ENCODE data around the gene NDN. TPM values are rescaled to one million over a fixed set of nuclear protein-coding genes. Genes with fewer than 3 reads are reported as not detected.
A peak's percentile ranks its signal among the peaks of the same experiment; 100 is the strongest.
"Not testable (repeated sequence)": the region's sequence is repeated elsewhere in the genome, so short reads cannot be mapped to it uniquely, and the experiment has no call there.

The NDN gene
- 44.3 to 50.4 TPM (median 44.5 TPM) in 3 replicates for total RNA-seq
- long read RNA-seq, transcript NDN-202 (1 exons, 1,627 nt), result major isoform, 109 of 109 reads
- long read RNA-seq, partial matches to known transcripts, result 0 of 109 reads
- long read RNA-seq, other reads (novel, unspliced or antisense), result 0 of 109 reads

- TF ChIP-seq CTCF (IDR thresholded peaks at IDR 0.05), result no peak
- Mint-ChIP-seq H3K27ac (ENCODE audit: unreplicated experiment) (no peak within 1 kb of the TSS), H3K4me1 (ENCODE audit: low read depth) (peaks cover 4% of the 10 kb centered on the region), H3K9me3 (ENCODE audit: low read depth) (peaks cover 16% of the 10 kb centered on the region), H3K27me3 (ENCODE audit: low read depth) (no peaks in the 10 kb centered on the region), H3K4me3 (ENCODE audit: unreplicated experiment) (peak within 1 kb of the TSS; percentile 71), H3K36me3 (ENCODE audit: low read depth) (no peaks in the 10 kb centered on the region)
- no peak for DNase-seq (ENCODE audit: low spot score)
These were observed at the start of gene NDN for GRCh38 chr15:23687143-23687470. Gene NDN (minus strand): TSS chr15:23687305. CDS start chr15:23687217, 88 bp downstream.

GRCh38 chr15:23736033-23736673 lies 49.0 kb upstream of the NDN start:
- H3K36me3 Mint-ChIP-seq (ENCODE audit: low read depth), result no peaks in the 10 kb centered on the region
- H3K27ac Mint-ChIP-seq (ENCODE audit: unreplicated experiment), result no peak overlapping the region
- H3K4me3 Mint-ChIP-seq (ENCODE audit: unreplicated experiment), result no peak overlapping the region
- H3K9me3 Mint-ChIP-seq (ENCODE audit: low read depth), result peaks cover 28% of the 10 kb centered on the region
- no peaks in the 10 kb centered on the region for H3K27me3 Mint-ChIP-seq (ENCODE audit: low read depth)
- DNase-seq (ENCODE audit: low spot score), result no peak
- no peaks in the 10 kb centered on the region for H3K4me1 Mint-ChIP-seq (ENCODE audit: low read depth)
- no peak for TF ChIP-seq CTCF (IDR thresholded peaks at IDR 0.05)

- Mint-ChIP-seq H3K4me1 (ENCODE audit: low read depth) (no peaks in the 10 kb centered on the region), H3K36me3 (ENCODE audit: low read depth) (no peaks in the 10 kb centered on the region), H3K4me3 (ENCODE audit: unreplicated experiment) (no peak overlapping the region), H3K27ac (ENCODE audit: unreplicated experiment) (no peak overlapping the region), H3K27me3 (ENCODE audit: low read depth) (no peaks in the 10 kb centered on the region), H3K9me3 (ENCODE audit: low read depth) (peaks cover 25% of the 10 kb centered on the region)
- TF ChIP-seq CTCF (IDR thresholded peaks at IDR 0.05), result no peak
- DNase-seq (ENCODE audit: low spot score), result no peak
These were observed 47.8 kb upstream of the NDN start for GRCh38 chr15:23734862-23735261.

- not testable (repeated sequence) for H3K36me3 Mint-ChIP-seq (ENCODE audit: low read depth); H3K27ac Mint-ChIP-seq (ENCODE audit: unreplicated experiment); H3K4me1 Mint-ChIP-seq (ENCODE audit: low read depth); H3K27me3 Mint-ChIP-seq (ENCODE audit: low read depth); DNase-seq (ENCODE audit: low spot score)
- peaks cover 17% of the 10 kb centered on the region for H3K9me3 Mint-ChIP-seq (ENCODE audit: low read depth)
- peak overlapping the region; percentile 60 for H3K4me3 Mint-ChIP-seq (ENCODE audit: unreplicated experiment)
These were observed 27.0 kb upstream of the NDN start for GRCh38 chr15:23713874-23714656.

- DNase-seq (ENCODE audit: low spot score), result no peak
- Mint-ChIP-seq H3K27ac (ENCODE audit: unreplicated experiment) (no peak overlapping the region), H3K36me3 (ENCODE audit: low read depth) (no peaks in the 10 kb centered on the region), H3K4me3 (ENCODE audit: unreplicated experiment) (no peak overlapping the region), H3K9me3 (ENCODE audit: low read depth) (peaks cover 24% of the 10 kb centered on the region), H3K27me3 (ENCODE audit: low read depth) (no peaks in the 10 kb centered on the region), H3K4me1 (ENCODE audit: low read depth) (no peaks in the 10 kb centered on the region)
- TF ChIP-seq CTCF (IDR thresholded peaks at IDR 0.05), result no peak
These were observed 21.2 kb upstream of the NDN start for GRCh38 chr15:23708332-23708731.

All from chondrocyte (in vitro differentiated cells).